B cell (primary cell): ENCODE data around the gene USP53. TPM values are rescaled to one million over a fixed set of nuclear protein-coding genes. Genes with fewer than 3 reads are reported as not detected.

Experiments
- ATAC-seq: fragments of 200-7000 bp; cut with Tn5 transposase; one replicate; pipeline ENCODE4 v1.10.0; 2021; ENCODE audit warnings: low read depth, mild to moderate bottlenecking, moderate number of reproducible peaks, moderate library complexity
- CTCF ChIA-PET: fragments of 350-600 bp; sonication (Branson Sonifier 250); formaldehyde crosslinking; loops from one replicate; lab custom pipeline; 2021; ENCODE audit warnings: antibody characterized with exemption, inconsistent platforms; lab: Charles Lee
- POLR2A ChIA-PET: fragments of 350-600 bp; sonication (Branson Sonifier 250); formaldehyde crosslinking; loops from one replicate; lab custom pipeline; 2021; ENCODE audit warnings: antibody characterized with exemption; lab: Charles Lee
- DNase-seq: peaks from one replicate; pipeline ENCODE4 v3.0.0; 2013
- H2AFZ ChIP-seq: 2 replicates; pipeline ENCODE4 v1.6.1; 2012; ENCODE audit warnings: mild to moderate bottlenecking, low read depth, low read length; ENCODE audit not compliant: insufficient read depth, poor library complexity, severe bottlenecking
- H3K27ac ChIP-seq, 2 donors: 1 replicate in 1 of 2; 2 replicates in 1 of 2; pipeline ENCODE4 v1.5.1; 2012 to 2013; ENCODE audit warnings: low read length in 2 of 2, mild to moderate bottlenecking in 2 of 2, moderate library complexity in 1 of 2
- H3K27me3 ChIP-seq, 4 experiments: fragments of 200-600 bp in 1 of 4; sonication (generic) in 1 of 4; replicated peaks in 1 of 4; 1 replicate in 2 of 4; 2 replicates in 2 of 4; pipeline versions ENCODE4 v1.6.1 to v1.7.0; 2013 to 2016; ENCODE audit warnings: low read length in 3 of 4, mild to moderate bottlenecking in 2 of 4, mixed read lengths in 1 of 4, moderate library complexity in 1 of 4; ENCODE audit not compliant: insufficient read depth in 4 of 4, control insufficient read depth in 3 of 4; ENCODE audit errors: control extremely low read depth in 1 of 4
- H3K36me3 ChIP-seq, 2 experiments: replicated peaks in 1 of 2; 1 replicate in 1 of 2; 2 replicates in 1 of 2; pipeline versions ENCODE4 v1.6.1 to v1.7.1; 2013; ENCODE audit warnings: low read length in 1 of 2; ENCODE audit not compliant: insufficient read depth in 2 of 2, control insufficient read depth in 1 of 2; ENCODE audit errors: control extremely low read depth in 1 of 2, extremely low read depth in 1 of 2
- H3K4me1 ChIP-seq, 2 donors: fragments of 200-600 bp in 1 of 2; sonication (generic) in 1 of 2; 1 replicate in 1 of 2; 2 replicates in 1 of 2; pipeline versions ENCODE4 v1.5.1 to v1.6.1; 2013 to 2017; ENCODE audit warnings: low read length in 2 of 2; ENCODE audit not compliant: control insufficient read depth in 2 of 2, insufficient read depth in 2 of 2
- H3K4me2 ChIP-seq: replicated peaks from 2 replicates; pipeline ENCODE3; 2012; ENCODE audit warnings: mild to moderate bottlenecking, low read depth, low read length; ENCODE audit not compliant: poor library complexity, severe bottlenecking
- H3K4me3 ChIP-seq, 5 experiments: fragments of 200-600 bp in 1 of 5; sonication (generic) in 1 of 5; 1 replicate in 3 of 5; 2 replicates in 2 of 5; pipeline versions ENCODE4 v1.5.1 to v1.7.0; 2011 to 2016; ENCODE audit warnings: low read length in 4 of 5, mild to moderate bottlenecking in 4 of 5, low read depth in 2 of 5, control low read depth in 1 of 5, moderate library complexity in 1 of 5; ENCODE audit not compliant: insufficient read depth in 1 of 5; ENCODE audit errors: control extremely low read depth in 1 of 5, extremely low read depth in 1 of 5
- H3K79me2 ChIP-seq: fragments of 200-600 bp; sonication (generic); one replicate; pipeline ENCODE4 v1.6.0; 2016; ENCODE audit warnings: low read length; ENCODE audit not compliant: control insufficient read depth, insufficient read depth
- H3K9ac ChIP-seq: fragments of 200-600 bp; sonication (generic); 2 replicates; pipeline ENCODE4 v1.6.1; 2017; ENCODE audit warnings: mild to moderate bottlenecking, low read length, moderate library complexity
- H3K9me3 ChIP-seq, 3 donors: one replicate each; pipeline versions ENCODE4 v1.6.1 to v1.7.1; 2013; ENCODE audit warnings: low read length in 2 of 3; ENCODE audit not compliant: control insufficient read depth in 2 of 3, insufficient read depth in 1 of 3; ENCODE audit errors: control extremely low read depth in 1 of 3
- H4K20me1 ChIP-seq: 2 replicates; pipeline ENCODE4 v1.6.0; 2012; ENCODE audit warnings: mild to moderate bottlenecking, low read length; ENCODE audit not compliant: insufficient read depth, control insufficient read depth, poor library complexity, severe bottlenecking
- H3K27ac Mint-ChIP-seq: one replicate; pipeline ENCODE4 v1.8.0; 2021; ENCODE audit warnings: mixed read lengths
- H3K27me3 Mint-ChIP-seq: one replicate; pipeline ENCODE4 v1.8.0; 2021; ENCODE audit warnings: mixed read lengths
- H3K4me1 Mint-ChIP-seq: one replicate; pipeline ENCODE4 v1.8.0; 2021; ENCODE audit warnings: mixed read lengths
- H3K4me3 Mint-ChIP-seq: one replicate; pipeline ENCODE4 v1.8.0; 2021; ENCODE audit warnings: mixed read lengths
- H3K9me3 Mint-ChIP-seq: one replicate; pipeline ENCODE4 v1.8.0; 2022; ENCODE audit warnings: mixed read lengths; ENCODE audit not compliant: insufficient read depth
- CTCF ChIP-seq: fragments of 200-600 bp; IDR thresholded peaks from one replicate; pipeline ENCODE4 v1.8.0; 2022; ENCODE audit warnings: antibody characterized with exemption, mild to moderate bottlenecking
- EZH2 ChIP-seq: IDR thresholded peaks from 2 replicates; pipeline ENCODE4 v1.6.1; 2012; ENCODE audit warnings: borderline replicate concordance, low read depth, mild to moderate bottlenecking, moderate library complexity, low read length; ENCODE audit not compliant: insufficient read depth, poor library complexity, severe bottlenecking
- WGBS: methylation state at CpG from one replicate; pipeline ENCODE4 v1.1.5; 2013; ENCODE audit warnings: missing lambda C conversion rate; ENCODE audit not compliant: insufficient coverage; 5-methylcytosine and 5-hydroxymethylcytosine counted together
- intact Hi-C: fragments of 100-400 bp; cut with micrococcal nuclease; formaldehyde crosslinking; loops from one replicate; pipeline ENCODE4 v1.10.0; 2022
- polyA plus RNA-seq: library from polyadenylated mRNA; depleted of rRNA; stranded (reverse); fragments of >200 nt; gene quantifications from 2 replicates; pipeline ENCODE4 v1.2.3, GENCODE V29; 2012
- total RNA-seq, 2 donors: library from RNA; stranded (reverse); fragments of 120-200 nt in 1 of 2; gene quantifications; 1 replicate in 1 of 2; 2 replicates in 1 of 2; pipeline versions ENCODE4 v1.2.3 to v1.2.4, GENCODE V29; 2013 to 2022

The USP53 gene
- total and polyA plus RNA-seq, 2 donors (not counting 1 experiment from before 2014, with no cell fraction given), result 12.9 to 45.0 TPM

GRCh38 chr4:119302073-119302832 is 89.7 kb downstream of the USP53 start:
- Mint-ChIP-seq H3K4me3 (no peak overlapping the region), H3K27ac (no peak overlapping the region), H3K27me3 (peaks cover 5% of the 10 kb centered on the region), H3K9me3 (no peaks in the 10 kb centered on the region), H3K4me1 (peaks cover 26% of the 10 kb centered on the region)
- H3K9me3 ChIP-seq, result no peaks in the 10 kb centered on the region
- no peak overlapping the region for H2AFZ ChIP-seq
- no peaks in the 10 kb centered on the region for H4K20me1 ChIP-seq
- ChIA-PET CTCF (interaction anchor here (0.6 kb wide), 2 partner anchors 192 to 287 kb away, joined by 3 read pairs; no protein-coding TSS in a partner anchor), POLR2A (no interaction called here)
- no peak overlapping the region for H3K27ac ChIP-seq
- DNase-seq (no peak), ATAC-seq (no peak)
- no peak overlapping the region for H3K9ac ChIP-seq
- H3K79me2 ChIP-seq, result peaks cover 24% of the 10 kb centered on the region
- WGBS, result 92% methylated on average over 2 of the region's 5 CpGs
- TF ChIP-seq EZH2 (no peak), CTCF (no peak)
- peaks cover 17 to 21% of the 10 kb centered on the region in 2 donors for H3K4me1 ChIP-seq
- H3K4me2 ChIP-seq, result no peak overlapping the region
- intact Hi-C loops, result loop anchor here (10.0 kb wide), 2 partner anchors 467 to 1027 kb away; partner anchors contain the start of gene SEC24D
- no peak overlapping the region for H3K4me3 ChIP-seq
- H3K27me3 ChIP-seq, result no peaks in the 10 kb centered on the region
- peaks cover 0 to 11% of the 10 kb centered on the region in 2 experiments for H3K36me3 ChIP-seq
